DMS53 (cell line): ENCODE results near the gene IQSEC2.

Source experiments
- DNase-seq: peaks from one replicate; lab custom pipeline; 2025; lab: John Stamatoyannopoulos, UW

Gene IQSEC2

DNA sequence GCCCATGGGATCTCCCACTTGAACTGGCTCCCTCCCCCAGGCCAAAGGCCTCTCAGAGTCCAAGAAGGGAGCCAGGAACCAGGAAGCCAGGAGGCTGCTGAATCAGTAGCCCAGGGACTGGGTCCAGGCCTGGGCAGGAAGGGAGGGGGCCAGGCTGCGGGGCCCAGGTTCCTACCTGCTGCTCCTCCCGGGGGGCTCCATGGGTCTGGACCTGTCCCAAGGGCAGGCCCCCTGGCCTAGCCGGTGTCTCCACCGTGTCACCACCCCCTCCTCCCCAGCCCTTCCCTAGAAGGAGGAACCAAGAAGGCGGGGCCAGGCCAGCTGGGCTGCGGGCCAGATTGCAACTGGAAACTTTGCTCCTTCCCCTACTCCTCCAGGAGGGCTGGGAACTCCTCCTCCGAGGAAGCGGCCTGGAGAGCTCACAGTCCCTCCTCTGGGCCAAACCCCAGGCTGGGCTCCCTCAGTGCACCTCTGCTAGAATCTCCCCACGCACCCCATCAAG lies at the start of gene IQSEC2:
TSS of gene IQSEC2 (minus strand) at position 264 of the 502 bp plus-strand sequence.
- peak; percentile 29 for DNase-seq

DNA sequence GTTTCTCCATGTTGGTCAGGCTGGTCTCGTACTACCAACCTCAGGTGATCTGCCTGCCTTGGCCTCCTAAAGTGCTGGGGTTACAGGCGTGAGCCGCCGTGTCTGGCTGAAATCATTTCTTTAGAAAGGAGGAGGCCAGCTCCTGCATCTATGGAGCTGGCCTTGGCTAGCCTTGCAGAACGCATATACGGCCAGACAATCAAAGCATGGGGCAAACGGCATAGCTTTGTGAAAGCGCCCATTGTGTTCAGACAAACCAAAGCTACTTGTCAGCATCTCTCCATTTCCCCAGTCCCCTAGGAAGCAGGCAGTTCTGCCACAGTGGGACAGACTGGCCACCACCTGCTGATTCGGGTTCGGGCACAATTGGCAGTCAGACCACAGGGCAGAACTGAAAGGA lies 48.9 kb upstream of the IQSEC2 start:
- no peak for DNase-seq

DNA sequence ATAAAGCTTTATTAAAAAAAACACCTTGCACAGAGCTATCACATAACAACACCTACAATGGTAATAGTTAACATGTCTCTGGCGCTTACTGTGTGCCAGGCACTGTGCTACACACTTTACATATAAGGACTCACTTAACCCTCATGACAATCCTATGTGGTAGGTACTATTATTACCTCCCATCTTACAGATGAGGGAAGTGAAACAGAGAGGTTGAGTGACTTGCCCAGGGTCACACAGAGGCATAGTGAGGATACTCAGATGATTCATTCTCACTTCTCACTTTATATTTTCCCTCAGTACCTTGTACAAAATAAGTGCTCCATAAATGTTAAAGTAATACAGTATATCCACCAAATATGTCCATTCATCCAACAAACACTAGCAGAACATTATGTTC lies 43.4 kb upstream of the IQSEC2 start:
- DNase-seq, result no peak

DNA sequence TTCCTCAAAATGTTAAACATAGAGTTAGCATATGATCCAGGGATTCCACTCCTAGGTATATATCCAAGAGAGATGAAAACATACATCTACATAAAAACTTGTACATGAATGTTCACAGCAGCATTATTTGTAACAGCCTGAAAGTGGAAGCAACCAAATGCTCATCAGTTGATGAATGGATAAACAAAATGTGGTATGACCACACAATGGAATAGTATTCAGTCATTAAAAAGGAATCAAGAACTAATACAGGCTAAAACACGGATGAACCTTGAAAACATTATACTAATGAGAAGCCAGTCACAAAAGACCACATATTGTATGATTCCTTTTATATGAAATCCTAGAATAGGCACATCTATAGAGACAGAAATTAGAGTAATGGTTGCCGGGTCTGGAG lies 42.7 kb upstream of the IQSEC2 start:
- no peak for DNase-seq

DNA sequence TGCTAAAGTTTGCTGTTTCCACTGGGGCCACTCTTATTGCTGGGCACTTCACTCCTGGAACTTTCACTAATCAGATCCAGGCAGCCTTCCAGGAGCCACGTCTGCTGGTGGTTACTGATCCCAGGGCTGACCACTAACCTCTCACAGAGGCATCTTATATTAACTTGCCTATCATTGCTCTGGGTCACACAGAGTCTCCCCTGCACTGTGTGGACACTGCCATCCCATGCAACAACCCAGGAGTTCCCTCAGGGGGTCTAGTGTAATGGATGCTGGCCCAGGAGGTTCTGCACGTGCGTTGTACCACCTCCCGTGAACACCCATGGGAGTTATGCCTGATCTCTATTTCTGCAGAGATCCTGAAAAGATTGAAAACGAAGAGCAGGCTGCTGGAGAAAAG lies 41.8 kb upstream of the IQSEC2 start:
- no peak for DNase-seq

DNA sequence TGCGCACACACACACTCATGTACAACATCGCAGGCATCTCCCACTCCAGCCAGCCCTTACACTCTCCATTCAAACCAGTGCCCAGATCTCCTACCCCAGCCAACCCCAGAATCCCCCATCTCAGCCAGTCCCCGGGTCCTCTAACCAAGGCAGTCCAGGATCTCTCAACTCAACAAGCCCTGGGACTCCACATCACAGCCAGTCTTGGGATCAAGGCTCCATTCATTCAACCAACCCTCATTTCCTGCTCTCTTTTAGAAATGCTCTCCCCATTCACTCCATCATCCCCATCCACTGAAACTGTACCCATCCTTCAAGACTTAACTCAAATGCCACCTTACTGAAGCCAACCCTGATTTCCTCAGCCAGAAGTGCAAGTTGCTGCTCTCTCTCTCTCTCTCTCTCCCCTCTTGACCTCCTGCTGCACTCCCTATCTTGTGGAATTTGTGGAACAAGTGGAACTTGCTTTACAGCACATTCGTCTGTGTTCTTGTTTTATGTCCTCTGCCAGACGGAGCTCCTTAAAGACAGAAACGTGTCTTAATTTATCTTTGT lies 40.6 kb upstream of the IQSEC2 start:
- no peak for DNase-seq

DNA sequence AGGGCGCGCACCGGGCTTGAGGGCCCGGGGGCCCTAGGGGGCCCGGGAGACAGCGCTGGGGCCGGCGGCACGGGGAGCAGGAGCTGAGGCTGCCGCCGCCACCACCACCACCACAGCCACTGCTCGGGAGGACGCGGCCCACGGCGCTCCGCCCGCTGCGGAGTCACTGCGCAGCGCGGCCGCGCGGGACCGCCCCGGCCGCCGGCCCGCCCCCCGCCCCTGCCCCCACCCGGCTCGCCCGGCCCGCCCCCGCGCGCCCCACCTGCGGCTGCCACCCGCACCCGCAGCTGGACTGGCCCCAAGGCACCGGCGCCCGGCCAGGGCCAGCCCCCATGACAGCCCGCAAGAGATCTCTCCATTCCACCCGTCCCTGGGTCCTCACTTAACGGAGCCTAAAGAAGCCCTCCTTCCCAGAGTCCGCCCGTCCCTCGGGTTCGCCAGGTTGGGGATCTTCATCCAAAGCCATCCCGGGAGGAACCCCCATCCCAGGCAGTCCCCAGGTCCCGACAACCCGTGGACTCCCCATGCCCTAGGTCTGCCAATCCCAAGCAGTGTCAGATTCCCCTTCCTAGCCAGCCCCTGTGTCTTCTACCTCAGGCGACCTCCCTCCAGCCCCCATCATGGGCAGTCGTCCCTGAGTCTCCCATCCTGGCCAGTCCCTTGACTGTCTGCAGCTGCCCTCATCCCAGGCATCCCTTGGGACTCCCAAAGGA lies 40.0 kb upstream of the IQSEC2 start:
- DNase-seq, result peak; percentile 58

DNA sequence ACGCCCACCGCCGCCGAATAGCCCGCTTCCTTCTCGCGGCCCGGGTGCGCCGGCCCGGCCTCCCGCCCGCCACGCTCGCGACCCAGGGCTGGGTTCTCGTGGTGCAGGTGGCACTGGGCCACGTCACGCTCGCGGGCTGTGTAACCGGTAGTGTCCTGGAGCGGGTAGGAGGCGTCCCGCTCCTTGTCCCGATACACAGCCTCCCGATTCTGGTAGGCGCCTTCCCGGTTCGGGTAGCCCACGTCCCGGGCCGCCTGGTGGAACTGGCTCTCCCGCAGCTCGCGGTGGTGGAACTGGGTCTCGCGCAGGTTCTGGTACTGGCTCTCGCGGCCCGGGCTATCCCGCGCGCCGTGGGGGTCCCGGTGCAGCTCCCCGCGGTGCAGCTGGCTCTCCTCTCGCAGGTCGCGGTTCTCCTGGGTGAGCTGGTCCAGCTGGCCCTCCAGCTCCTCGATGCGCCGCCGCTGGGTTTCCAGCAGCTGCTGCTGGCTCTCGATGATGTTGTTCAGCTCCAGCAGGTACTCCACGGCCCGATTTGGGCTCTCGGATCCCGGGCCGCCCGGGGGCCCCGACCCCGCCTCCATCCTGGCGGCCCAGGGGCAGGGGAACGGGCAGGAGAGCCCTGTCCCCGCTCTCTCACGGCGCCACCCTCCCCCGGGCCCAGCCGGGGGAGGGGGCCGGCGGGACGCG lies 39.3 kb upstream of the IQSEC2 start:
- DNase-seq, result peak; percentile 58

DNA sequence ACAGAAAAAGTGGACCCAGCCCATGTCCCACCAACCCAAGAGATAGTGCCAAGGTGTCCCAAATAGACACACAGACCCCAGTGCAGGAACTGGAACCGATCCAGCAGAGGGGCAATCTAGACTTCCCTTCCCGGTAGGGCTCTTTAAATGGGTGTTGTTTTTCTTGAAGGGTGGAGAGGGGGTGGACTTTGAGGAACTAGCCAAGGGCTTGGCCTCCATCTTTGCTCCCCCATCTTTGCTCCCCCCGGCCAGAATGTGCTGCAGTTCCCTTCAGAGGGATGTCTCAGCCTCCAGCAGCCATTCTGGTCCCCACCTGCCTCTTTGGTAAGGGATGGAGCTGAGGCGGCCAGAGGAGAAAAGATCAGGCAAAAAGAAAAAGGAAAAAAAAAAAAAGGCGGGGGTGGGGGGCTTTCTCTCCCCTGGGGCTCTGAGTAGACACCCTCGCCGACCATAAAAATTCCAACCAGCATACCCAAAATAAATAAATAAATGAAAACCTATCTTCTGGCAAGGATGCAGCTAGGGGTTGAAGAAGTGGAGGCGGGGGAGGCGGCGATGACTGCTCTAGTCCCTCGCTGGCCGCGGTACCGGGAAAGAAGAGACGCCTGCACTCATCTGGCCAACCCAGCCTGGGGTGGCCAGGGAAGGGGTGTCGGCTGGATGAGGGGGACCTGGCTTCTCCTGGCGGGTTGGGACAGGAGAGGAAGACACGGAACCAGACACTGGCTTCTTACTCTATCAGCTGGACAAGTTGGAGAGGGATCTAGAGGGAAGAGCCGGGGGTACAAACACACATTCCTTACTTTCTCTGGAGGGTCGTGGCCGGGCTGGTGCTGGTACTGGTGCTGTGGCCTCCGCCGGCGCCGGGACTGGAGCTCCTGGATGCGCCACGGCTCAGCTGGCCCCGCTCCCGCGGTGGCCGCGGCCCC lies 38.5 kb upstream of the IQSEC2 start:
- DNase-seq, result peak; percentile 42

DNA sequence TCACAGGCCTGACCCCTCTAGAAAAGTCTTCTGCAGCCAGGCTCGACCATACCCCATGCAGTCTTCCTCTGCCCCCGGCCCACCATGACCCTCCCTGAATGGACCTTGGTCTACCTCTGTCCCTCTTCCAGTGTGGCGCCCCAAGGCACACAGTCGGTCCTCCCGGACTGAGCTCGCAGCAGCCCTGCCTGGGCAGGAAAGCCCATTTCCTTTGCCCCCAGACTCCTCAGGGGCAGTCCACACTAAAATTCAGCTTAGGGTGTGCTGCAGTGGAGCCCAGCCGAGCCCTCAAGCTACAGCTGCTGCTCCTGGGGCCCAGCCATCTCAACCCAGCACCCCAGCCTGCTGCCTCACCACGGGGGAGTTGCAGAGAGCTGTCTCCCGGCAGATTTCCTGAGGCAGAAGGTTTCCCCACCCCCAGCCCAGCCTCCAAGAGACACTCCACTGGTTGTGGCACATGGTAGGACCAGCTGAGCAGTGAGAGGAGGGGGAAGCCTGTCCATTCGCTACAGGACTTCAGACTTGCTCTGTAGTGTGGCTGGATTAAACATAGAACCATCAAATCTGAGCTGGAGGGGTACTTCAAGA lies 37.5 kb upstream of the IQSEC2 start:
- DNase-seq, result no peak

DNA sequence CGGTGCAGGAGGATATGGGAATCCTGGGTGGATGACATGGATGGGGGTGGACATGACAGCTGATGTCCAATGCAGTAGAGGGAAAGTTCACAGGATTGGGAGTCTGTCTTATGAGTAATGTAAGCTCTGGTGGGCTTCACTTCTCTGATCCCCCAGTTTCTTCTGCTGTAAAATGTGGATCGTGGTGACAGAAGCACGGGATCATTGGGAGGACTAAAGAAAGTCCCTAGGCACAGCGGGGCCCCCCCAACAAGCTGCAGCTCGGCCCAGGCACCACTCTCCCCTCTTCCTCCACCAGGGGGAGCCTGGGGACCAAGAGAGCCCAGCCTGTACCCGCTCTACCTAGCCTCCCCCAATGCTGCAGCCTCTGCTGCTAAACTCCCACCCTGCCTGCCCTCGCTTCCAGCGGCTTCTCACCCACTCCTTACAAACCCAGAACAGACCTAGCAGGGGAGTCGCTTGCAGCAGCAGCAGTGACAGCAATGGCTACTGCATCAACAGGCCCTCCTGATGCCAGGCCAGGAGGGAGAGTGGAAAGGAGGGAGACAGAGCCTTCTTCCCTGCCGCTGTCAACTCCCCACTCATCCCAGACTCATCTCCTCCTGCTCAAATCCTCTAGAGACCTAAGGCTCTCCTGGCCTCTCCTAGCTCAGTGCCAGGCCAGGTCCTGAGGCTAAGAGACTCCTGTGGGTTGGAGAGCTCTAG lies 36.1 kb upstream of the IQSEC2 start:
- peak; percentile 66 for DNase-seq

DNA sequence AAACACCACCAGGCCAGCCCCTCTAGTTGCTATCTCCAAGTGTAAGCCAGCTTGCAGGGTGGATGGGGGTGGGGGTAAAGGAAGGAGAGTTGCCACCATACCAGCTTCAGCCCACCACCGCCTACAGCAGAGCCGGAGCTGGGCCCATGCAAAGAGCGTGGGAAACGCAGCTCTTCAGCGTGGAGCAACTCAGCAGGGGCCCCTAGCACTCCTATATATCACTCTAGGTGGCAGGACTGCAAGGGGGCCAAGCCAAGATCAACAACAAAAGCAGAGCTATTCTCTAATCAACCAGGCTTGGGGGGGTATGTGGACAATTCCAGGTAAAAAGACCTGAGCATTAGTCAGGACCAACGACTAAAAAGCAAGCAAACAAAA lies 35.5 kb upstream of the IQSEC2 start:
- DNase-seq, result no peak

DNA sequence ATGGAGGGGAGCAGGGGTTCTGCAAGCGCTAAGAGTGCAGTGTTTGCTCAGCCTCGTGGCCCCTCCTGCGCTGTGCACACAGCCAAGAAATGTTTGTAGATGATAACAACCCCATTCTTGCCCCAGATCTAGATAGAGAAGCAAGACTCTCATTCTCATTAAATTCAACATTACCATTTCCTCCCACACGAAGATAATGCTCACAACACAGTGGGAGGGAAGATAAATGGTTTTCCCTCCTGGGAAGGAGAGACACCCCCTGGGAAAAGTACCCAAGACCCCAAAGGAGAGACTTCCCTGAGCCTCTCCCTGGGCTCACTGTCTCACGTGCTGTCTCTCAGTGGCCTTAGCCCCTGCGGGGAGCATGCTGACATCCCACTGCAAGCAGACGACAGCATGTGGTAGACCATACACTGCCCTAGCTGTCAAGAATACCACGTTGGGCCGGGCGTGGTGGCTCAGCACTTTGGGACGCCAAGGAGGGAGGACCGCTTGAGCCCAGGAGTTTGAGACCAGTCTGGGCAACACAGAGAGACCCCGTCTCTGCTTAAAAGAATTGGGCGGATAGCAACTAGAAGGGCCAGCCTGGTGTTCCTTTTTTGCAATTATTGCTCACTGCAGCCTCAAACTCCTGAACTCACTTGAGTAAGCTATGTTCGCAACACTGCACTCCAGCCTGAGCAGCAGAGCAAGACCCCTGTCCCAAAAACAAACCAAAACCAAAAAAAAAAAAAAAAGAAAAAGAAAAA lies 34.9 kb upstream of the IQSEC2 start:
- no peak for DNase-seq

DNA sequence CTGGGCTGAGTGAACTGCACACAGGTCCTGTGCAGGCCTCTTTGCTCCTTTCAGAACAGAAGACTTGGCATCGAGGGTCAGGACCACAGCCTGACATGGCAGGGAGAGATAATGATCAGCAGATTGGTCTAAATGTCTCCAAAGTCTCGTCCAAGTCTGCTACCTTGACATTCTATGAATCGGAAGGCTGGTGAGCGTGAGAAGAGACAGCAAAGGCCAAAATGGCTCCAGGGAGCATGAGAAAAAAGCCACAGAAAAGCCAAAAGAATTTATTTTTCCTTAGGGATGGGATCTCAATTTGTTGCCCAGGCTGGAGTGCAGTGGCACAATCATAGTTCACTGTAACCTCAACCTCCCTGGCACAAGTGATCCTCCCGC lies 32.3 kb upstream of the IQSEC2 start:
- DNase-seq, result no peak

DNA sequence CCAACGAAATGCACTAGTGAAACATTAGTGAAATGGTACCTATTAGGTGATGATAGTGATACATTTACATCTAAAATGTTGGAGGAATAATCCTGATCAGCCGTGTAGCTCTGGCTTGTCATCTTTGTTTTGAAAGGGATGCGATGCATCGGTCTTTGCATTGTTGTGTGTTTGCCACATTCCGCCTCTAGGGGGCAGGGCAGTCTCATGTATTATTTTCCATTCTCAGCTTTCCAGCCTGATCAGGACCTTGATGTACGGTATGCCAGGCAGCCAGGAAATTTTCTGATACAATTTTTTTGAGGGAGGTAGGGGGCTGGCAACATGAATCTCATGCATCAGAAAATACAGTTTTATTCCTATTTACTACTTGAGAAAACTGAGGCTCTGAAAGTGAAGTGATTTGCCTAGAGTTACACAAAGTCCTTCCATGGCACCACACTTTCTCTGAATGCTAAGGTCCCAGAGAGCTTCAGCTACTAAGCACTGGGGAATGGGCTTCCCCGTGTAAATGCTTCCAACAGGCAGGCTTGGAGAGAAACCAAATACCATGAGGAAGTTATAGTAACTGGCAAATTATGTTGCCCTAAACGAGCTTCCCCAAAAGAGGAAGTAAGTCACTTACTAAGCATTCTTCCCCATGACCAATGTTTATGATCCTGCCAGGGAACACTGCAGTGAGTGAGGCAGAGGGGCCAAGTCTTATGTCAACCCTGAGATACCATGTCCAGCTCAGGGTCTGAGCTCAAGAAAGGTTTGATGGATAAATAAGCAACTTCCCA lies 31.8 kb upstream of the IQSEC2 start:
- DNase-seq, result peak; percentile 73

DNA sequence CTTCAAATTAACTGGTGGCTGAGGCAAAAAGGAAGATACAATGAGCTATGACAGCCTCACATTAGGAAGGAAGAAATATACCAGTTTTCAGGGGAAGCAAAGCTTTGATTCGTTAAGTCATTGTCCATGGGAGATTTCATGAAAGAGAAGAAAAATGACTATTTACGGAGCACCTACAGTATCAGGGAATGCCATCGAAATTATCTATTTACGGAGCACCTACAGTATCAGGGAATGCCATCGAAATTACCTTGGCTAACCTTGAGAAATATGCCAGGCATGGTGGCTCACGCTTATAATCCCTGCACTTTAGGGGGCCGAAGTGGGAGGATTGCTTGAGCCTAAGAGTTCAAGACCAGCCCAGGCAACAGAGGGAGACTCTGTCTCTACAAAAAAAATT lies 28.5 kb upstream of the IQSEC2 start:
- no peak for DNase-seq

DNA sequence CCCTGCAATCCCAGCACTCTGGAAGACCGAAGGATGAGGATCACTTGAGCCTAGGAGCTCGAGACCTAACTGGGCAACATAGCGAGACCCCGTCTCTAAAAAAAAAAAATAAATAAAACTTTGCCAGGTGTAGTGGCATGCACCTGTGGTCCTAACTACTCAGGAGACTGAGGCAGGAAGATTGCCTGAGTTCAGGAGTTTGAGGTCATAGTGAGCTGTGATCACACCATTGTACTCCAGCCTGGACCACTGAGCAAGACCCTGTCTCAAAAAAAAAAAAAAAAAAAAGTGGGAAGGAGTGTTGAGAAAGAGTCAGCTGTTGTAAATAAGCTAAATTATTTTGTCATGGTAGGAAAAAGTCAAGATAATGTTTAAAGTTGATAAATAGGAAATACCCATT lies 27.5 kb upstream of the IQSEC2 start:
- no peak for DNase-seq

DNA sequence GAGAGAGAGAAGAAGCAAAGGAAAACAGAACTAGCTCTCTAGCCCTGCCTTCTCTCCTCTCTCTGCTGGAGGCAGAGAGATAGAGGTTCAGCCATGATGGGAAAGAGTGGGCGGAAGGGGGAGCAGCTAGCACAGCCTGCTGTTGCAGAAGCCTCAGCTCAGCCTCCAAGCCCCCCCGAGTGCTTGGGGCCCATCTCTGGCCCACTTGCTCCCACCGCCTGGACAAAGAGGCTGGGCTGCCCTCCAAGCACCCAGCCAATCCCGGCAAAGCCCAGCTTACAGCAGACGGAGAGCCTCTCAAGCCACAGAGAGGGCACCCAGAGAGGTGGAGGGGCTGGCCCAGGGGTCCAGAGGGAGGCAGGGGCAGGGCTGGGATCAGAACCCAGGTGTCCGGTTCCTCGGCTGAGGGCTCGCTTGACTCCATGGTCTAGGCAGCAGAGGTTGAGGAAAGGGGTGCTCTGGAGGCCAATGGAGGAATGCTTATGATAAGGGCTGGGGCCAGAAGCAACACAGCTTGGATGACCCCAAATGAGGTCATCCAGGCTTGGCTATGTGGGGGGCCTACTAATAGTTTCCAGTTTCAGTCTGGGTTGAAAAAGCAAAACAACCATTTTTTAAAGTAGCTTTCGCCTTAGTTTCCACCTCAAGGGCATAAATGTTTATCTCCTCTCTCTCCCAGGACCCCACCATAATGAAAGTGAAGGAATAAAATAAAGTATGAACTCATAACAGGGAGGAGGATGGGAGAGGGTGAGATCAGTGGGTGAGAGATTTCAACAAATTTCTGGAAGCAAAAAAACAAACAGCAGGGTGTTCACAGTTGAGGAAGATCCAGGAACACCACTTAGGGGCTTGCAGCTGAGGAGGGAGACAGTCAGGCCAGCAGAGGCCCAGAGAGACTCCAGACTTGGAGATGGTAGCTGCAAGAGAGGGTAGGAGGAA lies 24.9 kb upstream of the IQSEC2 start:
- DNase-seq, result no peak
